ENCODE results near the gene TCERG1L.

GRCh38 chr10:131254859-131255252, 56.7 kb downstream of the TCERG1L start:
- no peak for TF ChIP-seq EZH2 (IDR thresholded peaks at IDR 0.05; ENCODE audit: insufficient read depth, poor library complexity, severe bottlenecking)
- TF ChIP-seq EZH2phosphoT487 (IDR thresholded peaks at IDR 0.05; ENCODE audit: insufficient read depth, low read depth) = no peak
